Measurements from ENCODE around the gene PPM1F. TPM values are rescaled to one million over a fixed set of nuclear protein-coding genes. Genes with fewer than 3 reads are reported as not detected.
"Not testable (repeated sequence)": the region's sequence is repeated elsewhere in the genome, so short reads cannot be mapped to it uniquely, and the experiment has no call there.

Gene PPM1F
- total RNA-seq, 1 experiment from 2014 or later, result 84.4 TPM

DNA sequence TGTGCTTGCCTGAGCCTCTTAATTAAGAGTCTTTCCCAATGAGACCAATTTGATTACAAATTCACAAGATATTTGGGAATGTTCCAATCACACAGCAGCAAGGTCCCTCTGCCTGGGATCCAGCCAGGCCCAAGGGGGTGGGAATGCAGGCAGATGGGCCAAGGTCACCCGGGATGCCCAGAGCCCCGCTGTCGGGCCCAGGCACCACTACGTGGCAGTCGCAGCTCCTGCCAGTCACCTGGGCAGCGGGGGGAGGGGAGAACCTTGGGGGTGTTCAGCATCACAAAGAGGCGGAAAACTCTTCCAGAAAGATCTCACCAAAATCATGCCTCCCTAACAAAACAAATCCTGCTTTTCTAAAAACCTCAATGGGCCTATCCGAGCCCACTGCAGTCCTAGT lies 30.9 kb downstream of the PPM1F start:
- no peak for DNase-seq (ENCODE audit: low read depth)

DNA sequence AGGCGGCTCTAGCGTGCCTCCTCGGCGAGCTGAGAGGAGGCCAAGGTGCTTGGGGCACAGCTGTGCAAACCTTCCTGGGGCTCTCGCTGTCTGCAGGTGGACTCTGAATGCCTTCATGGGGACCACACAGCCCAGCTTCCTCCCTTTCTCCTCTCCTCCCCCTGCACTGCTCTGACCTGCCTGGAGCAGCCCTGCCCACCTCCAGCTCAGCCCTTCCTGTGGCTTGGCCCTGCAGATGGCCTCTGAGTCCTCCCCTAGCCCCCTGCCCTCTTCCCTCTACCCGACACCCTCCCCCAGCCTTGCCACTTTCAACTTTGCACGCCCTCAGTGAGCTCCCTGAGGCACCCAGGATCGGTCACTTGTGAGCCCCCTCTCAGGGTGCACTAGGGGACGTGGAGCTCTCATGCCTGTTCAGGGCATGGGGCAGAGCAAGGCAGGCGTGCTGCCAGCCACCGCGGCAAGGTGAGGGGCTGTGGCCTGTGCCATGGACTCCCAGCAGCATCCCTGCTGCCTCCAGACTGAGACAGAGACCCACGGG lies 31.4 kb downstream of the PPM1F start:
- no peak for DNase-seq (ENCODE audit: low read depth)

DNA sequence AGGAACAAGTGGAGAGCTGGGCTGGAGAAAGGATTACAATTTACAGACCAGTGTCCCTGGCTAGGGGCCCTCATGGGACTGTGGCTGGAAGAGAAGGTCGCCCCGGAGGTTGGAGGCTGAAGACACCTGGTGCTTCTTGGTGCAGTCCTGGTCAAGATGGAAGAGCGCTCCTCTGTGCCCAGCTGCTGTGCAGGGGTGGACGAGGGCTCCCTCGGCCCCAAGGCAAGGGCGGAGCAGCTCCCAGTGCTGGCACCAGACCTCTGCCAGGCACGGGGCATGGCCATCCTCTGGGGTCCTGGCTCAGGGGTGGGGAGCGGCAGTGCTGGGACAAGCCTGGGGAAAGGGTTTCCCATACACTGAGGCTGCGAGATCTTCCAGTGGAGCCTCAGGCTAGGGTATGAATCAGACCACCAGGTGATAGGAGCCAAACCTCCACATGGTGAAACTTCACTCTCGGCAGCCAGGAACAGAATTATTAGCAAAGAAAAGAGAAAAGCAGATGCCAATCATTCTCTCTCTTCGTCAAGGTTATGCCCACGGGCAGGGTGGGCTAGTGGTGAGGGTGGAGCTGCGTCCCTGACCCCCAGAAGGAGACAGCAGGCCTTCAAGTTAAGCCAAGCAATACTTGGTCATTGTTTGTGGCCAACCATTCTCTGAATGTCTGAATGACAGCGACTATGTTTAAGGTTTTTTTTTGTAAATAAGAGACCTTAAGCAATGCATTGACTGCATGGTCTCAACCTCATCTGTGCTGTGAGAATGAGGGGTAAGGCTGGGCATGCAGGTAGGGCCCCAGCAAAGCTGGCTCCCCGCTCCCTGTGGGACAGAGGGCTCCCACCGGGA lies 32.1 kb downstream of the PPM1F start:
- DNase-seq (ENCODE audit: low read depth), result no peak

DNA sequence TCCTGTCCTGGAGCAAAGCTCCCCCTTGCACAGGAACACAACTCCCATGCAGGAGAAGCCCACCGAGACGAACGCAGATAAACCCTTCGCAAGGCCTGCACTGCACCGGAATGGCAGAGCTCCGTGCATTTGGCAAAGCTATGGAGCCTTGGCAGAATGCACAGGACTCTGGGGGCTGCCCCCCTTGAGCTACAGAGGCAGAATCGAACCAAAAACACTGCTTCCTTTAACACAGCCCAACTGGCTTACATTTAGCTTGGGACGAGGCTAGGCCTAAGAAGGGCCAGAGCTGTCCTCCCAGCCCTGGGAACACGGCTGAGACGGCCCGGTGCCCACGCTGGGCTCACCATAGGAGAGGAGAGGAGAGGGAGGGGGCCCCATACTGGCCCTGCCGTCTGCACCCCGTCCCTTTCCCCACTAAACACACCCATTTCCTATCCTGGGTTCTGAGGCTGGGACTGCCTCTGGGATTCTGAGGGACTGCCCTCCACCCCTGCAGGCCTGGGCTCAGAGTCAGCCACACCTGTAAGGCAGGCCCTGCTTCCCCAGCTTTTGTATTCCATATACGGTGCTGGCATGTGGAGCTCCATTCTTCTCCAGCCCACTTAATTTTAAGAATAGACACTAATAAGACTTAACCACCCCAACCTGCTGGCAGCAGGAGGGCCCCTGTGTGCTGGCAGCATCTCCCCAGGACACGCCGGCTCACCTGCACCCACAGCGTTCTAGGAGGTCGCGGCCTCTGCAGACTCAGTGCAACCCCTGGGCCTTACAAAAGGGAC lies 32.9 kb downstream of the PPM1F start:
- no peak for DNase-seq (ENCODE audit: low read depth)

DNA sequence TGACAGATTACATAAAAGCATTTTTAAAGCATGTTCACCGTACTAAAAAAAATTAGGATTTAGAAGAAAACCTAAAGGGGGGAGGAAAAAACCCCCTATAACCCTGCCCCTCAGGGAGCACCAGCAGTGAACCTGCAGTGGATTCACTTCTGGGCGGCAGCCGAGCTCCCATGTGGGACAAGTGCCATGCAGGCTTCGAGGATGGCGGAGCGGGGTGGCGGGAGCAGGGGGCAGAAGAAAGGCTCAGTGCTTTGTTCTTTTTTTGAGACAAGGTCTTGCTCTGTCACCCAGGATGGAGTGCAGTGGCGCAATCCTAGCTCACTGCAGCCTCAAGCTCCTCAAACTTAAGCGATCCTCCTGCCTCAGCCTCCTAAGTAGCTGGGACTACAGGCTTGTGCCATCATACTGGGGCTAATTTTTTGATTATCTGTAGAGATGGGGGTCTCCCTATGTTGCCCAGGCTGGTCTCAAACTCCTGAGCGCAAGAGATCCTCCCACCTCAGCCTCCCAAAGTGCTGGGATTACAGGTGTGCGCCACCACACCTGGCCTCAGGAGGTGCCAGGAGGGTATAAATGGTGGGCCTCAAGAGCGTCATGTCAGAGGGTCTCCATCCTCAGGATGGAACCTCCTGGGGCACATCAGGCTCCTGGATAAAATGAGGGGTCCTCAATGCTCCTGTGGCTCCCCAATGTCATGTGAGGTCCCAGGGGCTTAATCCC lies 34.0 kb downstream of the PPM1F start:
- no peak for DNase-seq (ENCODE audit: low read depth)

DNA sequence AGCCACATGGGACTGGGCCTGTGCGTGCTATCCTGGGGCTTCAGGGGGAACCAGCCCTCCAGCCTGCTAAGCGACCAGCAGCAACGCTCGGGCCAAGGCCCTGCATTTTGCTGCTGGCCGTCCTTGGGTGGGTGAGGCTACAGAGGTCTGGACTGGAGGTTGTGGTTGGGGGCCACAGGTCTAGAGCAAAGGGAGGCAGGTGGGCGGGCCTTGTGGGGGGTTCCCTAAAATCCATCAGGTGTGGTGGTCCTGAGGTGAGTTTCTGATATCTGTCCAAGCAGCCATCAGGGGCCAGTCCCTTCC lies 34.7 kb downstream of the PPM1F start:
- DNase-seq (ENCODE audit: low read depth), result no peak

DNA sequence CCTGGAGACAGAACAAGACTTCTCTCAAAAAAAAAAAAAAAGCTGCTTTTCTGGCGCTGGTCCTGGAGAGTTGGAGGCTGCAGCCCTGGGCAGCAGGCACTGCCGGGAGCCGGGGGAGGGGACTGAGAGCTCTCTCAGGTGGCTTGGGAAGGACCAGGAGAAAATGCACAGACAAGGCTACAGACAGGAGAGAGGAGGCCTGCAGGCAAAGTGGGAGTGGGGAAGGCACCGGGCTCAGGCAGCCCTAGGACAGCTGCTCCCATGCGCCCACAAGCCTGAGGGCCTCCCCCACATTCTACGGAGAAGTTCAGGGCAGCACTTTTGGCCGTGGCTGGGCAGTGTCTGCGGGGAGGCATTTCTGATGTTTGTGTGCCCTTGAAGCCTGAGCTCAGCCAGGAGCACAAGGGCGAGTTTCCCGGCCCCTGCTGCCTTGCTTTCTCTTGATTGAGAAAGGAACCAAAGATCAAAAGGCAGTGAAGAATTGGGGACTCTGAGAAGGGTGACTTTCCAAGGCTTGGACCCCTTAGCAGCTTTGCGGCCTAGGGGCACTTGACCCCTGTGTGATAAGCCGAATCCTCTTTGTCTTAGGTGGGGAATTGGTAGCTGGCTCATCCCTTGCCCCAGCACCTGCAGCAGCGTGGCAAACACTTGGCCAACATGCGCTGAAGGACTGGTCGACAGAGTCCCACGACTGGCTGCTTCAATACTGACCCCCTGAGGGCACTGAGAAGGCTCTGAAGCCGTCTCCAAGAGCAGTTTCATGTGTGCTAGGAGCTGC lies 35.3 kb downstream of the PPM1F start:
- no peak for DNase-seq (ENCODE audit: low read depth)

DNA sequence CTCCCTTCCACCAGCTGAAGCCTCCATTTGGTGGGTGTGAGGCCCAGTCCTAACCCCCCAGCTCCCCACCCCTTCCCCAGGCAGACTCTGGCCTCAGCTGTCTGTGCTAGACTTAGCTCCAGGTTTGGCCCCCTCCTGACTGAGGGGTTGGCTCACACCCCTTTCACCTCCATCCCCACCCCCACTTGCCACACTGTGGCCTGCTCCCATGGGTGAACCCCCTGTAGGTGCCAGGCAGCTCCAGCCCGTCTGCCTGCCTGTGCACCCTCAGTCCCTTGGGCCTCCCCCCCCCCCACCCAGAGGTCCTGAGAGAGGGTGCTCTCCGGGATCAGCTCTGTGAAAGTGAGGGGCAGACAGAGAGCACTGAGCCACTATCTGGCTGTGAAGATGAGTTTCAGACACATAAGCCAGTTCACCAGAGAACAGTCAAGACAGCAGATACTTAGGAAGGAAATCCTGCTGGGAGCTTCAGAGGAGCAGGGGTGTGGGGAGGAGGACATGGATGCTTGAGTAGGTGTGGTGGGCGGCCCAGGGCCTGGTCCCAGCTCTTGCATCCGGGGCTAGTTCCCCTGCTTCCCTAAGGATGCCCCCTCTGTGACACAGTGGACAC lies 36.2 kb downstream of the PPM1F start:
- no peak for DNase-seq (ENCODE audit: low read depth)

DNA sequence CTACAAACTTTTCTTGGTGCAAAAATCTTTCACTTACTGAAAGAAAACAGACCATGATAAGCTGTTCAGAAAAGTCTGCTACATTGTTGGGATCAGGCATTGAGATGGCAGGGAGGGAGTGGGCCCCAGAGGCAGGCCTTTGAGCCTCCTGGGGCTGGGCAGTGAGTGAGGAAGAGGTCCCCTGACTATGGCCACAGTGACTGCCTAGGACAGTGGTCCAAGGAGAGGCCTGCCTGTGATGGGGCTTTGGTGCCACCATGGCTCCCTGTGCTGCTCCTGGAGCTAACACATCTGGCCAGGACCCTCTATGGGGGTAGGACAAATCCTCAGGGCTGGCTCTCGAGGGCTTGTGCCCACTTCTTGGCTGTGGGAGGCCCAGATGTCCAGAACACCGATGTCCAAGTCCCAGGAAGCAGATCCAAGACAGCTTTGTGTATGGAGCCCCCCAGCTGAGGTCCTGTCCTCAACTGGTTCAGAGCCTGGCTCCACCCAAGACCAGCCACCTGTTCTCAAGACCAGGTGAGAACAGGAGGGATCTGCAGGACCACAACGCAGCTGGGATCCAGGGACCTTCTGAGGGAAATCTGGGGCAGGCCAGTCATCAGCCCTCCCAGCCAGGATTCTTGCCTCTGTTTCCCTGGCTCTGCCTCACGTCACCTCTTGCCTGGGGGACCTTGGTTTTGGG lies 36.9 kb downstream of the PPM1F start:
- no peak for DNase-seq (ENCODE audit: low read depth)

DNA sequence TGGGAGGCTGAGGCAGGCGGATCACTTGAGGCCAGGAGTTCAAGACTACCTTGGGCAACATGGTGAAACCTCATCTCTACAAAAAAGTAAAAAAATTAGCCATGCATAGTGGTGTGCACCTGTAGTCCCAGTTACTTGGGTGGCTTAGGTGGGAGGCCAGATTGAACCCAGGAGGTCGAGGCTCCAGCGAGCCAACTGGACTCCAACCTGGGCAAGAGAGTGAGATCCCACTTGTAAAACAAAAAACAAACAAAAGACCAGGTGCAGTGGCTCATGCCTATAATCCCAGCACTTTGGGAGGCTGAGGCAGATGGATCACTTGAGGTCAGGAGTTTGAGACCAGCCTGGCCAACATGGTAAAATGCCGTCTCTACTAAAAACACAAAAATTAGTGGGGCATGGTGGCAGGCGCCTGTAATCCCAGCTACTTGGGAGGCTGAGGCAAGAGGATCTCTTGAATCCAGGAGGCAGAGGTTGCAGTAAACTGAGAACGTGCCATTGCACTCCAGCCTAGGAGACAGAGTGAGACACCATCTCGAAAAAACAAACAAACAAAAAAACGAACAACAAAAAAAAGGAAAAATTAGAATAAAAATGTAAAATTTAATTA lies 38.5 kb downstream of the PPM1F start:
- not testable (repeated sequence) for DNase-seq (ENCODE audit: low read depth)

DNA sequence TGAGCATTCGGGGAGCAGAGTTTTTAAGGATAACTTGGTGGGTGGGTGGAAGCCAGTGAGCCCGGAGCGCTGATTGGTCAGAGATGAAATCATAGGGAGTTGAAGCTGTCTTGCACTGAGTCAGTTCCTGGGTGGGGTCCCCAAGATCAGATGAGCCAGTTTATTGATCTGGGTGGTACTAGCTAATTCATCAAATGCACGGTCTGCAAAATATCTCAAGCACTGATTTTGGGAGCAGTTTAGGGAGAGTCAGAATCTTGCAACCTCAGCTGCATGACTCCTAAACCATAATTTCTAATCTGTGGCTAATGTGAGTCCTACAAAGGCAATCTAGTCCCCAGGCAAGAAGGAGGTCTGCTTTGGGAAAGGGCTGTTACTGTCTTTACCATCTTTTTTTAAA lies 42.3 kb downstream of the PPM1F start:
- not testable (repeated sequence) for DNase-seq (ENCODE audit: low read depth)

DNA sequence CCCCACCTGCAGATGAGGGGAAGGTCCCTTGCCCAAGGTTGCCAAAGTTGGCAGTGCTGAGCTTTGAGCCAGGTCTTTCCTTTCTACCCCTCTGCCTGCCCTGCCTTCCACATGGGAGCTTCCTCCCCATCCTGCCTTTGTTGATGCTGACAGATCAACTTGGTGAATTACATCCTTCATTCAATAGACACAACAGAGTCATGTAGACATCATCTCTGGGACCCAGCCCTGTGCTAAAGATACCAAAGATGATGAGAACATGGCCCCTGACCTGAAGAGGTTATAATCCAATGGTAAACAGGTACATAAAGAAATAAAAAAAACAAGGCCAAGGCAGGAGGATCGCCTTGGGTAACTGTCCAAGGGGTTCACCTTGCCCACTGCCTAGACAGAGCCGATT lies 42.8 kb downstream of the PPM1F start:
- no peak for DNase-seq (ENCODE audit: low read depth)

DNA sequence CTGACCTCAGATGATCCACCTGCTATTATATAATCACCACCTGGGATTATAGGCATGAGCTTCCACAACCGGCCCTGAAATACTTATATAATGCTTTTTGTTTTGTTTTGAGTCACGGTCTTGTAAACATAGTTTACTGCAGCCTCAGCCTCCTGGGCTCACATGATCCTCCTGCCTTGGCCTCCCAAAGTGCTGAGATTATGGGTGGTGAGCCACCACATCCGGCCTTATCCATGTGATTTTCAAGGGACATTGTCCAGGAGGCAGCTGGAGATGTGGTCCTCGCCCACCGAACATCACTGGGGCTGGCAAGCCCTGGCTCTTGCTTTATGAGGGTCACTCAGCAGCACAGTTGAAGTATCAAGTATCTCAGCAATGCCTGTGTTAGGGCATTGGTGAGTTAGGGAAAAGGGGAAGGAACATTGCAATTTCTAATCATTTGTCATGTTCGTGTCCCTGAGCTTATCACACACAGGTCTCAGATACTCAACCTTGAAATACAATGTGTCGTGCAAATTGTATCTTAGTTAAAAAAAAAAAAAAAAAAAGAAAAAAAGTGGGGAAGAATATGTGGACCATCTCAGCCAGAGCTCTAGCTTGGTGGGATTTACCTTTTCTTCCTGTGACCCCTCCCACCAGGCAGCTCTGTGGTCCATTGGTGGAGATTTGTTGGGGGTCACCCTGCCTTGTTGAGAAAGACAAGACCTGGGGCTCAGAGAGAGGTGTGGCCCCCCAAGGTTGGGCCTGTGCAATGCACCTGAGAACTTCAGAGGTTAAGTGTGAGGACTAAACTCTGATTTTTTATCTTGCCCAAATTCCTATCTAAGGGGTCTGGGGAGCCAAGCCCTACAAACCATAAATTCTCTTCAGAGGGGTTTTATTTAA lies 44.8 kb downstream of the PPM1F start:
- DNase-seq (ENCODE audit: low read depth), result no peak

DNA sequence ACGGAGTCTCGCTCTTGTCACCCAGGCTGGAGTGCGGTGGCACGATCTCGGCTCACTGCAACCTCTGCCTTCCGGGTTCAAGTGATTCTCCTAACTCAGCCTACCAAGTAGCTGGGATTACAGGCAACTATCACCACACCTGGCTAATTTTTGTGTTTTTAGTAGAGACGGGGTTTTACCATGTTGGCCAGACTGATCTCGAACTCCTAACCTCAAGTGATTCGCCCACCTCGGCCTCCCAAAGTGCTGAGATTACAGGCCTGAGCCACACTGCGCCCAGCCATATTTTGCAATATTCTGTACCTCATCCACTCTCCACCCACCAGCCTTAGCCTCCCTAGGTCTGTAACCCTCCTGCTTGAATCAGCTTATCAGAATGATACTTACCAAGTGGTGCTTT lies 47.4 kb downstream of the PPM1F start:
- not testable (repeated sequence) for DNase-seq (ENCODE audit: low read depth)

DNA sequence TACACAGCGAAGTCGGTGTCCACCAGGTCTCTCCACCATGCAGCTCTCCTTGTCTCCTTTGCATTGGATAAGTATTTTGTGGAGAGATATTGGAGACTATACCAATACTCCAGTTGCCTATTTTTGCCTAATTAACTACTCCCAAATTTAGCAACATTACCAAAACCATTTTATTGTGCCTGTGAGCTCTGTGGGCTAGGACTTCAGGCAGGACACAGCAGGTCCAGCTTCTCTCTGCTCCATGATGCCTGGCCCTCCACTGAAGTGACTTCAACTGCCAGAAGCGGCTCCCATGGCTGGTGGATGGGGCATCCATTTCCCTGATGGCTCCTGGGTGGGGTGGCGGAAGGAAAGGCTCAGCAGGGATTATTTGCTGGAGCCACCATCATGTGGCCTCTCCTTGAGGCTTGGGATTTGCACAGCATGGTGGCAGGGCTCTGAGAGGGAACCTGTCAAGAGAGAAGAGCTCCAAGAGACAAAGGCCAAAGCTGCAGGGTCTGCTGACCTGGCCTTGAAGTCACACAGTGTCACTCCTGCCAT lies 48.3 kb downstream of the PPM1F start:
- DNase-seq (ENCODE audit: low read depth), result no peak

DNA sequence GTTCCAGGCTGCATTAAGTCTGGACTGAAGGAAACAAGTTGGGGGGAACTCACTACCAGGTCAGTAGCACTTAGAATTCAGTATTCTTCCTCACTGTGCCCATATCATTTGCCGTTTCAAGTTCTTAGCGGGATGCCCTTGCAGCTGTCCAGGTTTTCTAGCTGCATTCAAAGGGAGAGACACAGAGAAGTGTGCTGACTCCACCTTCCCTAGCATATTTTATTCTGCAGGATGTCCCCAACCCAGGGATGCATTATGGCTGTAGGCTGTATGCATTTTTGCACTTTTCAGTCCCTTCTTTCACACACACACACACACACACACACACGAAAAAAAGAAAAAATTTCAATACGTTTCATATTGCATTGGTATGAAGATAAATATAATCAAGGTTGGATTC lies 49.4 kb downstream of the PPM1F start:
- no peak for DNase-seq (ENCODE audit: low read depth)

DNA sequence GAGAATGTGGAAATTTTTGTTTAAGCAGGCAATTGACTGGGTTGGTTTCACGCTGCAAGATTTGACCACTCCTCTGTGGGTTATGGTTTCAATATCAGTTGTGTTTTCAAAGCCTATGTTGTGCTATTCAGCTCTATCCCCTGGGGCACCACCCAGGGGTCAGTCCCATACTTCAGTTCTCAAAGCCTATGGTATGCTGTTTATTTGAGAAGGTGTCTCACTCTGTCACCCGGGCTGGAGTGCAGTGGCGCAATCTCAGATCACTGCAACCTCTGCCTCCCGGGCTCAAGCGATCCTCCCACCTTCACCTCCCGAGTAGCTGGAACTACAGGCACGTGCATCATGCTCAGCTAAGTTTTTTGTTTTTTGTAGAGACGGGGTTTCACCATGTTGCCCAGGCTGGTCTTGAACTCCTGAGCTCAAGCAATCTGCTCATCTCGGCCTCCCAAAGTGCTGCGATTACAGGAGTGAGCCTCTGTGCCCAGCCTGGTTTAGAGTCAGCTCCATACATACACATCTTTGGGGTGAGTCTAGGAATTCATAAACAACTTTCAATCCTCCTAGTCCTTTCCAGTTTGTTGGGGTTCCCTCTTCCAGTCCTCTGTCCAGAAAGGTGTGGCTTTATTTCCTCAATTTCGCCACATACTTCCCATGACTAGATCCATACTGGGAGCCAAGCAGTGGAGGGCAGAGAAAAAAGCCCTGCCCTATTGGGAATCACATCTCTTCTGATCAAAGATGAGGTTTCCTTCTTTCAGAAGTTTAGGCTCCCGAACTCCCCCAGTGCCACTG lies 50.2 kb downstream of the PPM1F start:
- no peak for DNase-seq (ENCODE audit: low read depth)
